GM19043 (cell line): ENCODE results near the gene ROBO1.

Source experiments
- ATAC-seq: cut with Tn5 transposase; IDR thresholded peaks from one replicate; pipeline ENCODE4 v1.9.1; 2021; ENCODE audit warnings: low read depth; ENCODE audit not compliant: unreplicated experiment

Gene ROBO1

GRCh38 chr3:78830470-78830869 lies 937.3 kb downstream of the ROBO1 start:
- no peak for ATAC-seq

GRCh38 chr3:78827618-78828017 lies 940.2 kb downstream of the ROBO1 start:
- ATAC-seq: no peak

GRCh38 chr3:78825858-78826215 lies 942.0 kb downstream of the ROBO1 start:
- ATAC-seq: no peak

- no peak for ATAC-seq
These were observed 942.5 kb downstream of the ROBO1 start for GRCh38 chr3:78825118-78825857.

- ATAC-seq: no peak
These were observed 943.9 kb downstream of the ROBO1 start for GRCh38 chr3:78823859-78824258.

GRCh38 chr3:78823434-78823833 lies 944.4 kb downstream of the ROBO1 start:
- ATAC-seq: no peak

- ATAC-seq: no peak
These were observed 945.1 kb downstream of the ROBO1 start for GRCh38 chr3:78822726-78823125.

GRCh38 chr3:78820542-78820941 lies 947.3 kb downstream of the ROBO1 start:
- no peak for ATAC-seq

GRCh38 chr3:78818161-78818985 lies 949.4 kb downstream of the ROBO1 start:
- no peak for ATAC-seq

GRCh38 chr3:78814893-78815562 lies 952.8 kb downstream of the ROBO1 start:
- no peak for ATAC-seq

GRCh38 chr3:78812166-78812565 lies 955.6 kb downstream of the ROBO1 start:
- no peak for ATAC-seq

GRCh38 chr3:78809966-78810365 lies 957.8 kb downstream of the ROBO1 start:
- ATAC-seq: no peak

GRCh38 chr3:78804251-78805037 lies 963.4 kb downstream of the ROBO1 start:
- ATAC-seq: no peak

GRCh38 chr3:78802562-78802930 lies 965.3 kb downstream of the ROBO1 start:
- no peak for ATAC-seq

- no peak for ATAC-seq
These were observed 965.8 kb downstream of the ROBO1 start for GRCh38 chr3:78801926-78802561.

- no peak for ATAC-seq
These were observed 968.1 kb downstream of the ROBO1 start for GRCh38 chr3:78799681-78800080.

- ATAC-seq: no peak
These were observed 969.4 kb downstream of the ROBO1 start for GRCh38 chr3:78798266-78798832.

GRCh38 chr3:78794431-78794830 lies 973.4 kb downstream of the ROBO1 start:
- ATAC-seq: no peak

GRCh38 chr3:78792733-78793132 lies 975.1 kb downstream of the ROBO1 start:
- ATAC-seq: no peak

GRCh38 chr3:78792212-78792611 lies 975.6 kb downstream of the ROBO1 start:
- ATAC-seq: no peak
